K562 treated with DMSO at 1 percent for 4 hours (cell line): ENCODE results near the gene GK. TPM values are rescaled to one million over a fixed set of nuclear protein-coding genes. Genes with fewer than 3 reads are reported as not detected.

Experiments
- total RNA-seq: library from RNA; unstranded; fragments of 300-600 nt; gene quantifications from 2 replicates; pipeline ENCODE4 v1.2.3, GENCODE V29; 2022; ENCODE audit not compliant: insufficient read depth

GK gene
- total RNA-seq = 7.6 and 8.3 TPM in 2 replicates

DNA sequence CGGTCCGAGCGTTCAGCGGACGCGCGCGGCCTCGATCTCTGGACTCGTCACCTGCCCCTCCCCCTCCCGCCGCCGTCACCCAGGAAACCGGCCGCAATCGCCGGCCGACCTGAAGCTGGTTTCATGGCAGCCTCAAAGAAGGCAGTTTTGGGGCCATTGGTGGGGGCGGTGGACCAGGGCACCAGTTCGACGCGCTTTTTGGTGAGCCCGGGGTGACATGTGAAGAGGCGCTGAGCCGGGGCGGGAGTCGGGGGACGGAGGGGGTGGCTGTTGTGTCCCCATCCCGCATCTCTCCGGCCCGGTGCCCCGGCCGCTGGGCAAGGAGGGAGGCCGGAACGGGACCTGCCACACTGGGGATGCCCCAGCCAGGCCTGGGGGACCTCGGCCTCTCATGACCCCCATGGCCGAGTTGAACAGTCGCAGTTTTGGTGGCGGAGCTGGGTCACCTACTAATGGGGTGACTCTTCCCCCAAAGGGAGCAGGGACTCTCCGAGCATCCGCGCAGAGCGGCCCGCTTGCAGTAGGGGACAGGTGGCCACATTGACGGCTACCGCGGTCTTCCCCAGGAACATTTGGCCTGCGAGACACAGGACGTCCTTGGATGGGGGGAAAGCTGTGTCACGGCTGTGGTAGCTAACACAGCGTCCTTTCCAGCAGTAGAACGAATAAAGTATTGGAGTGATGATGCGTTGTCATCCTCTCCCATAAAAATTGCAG lies at the start of gene GK:
Gene GK (plus strand): TSS at position 9 of the 717 bp plus-strand sequence. CDS start 115 bp downstream, at position 124.

Other genes with a start within 250 kb of the GK start
- not detected in 2 replicates for gene TASL, start 75.7 kb upstream of the GK start, total RNA-seq
- gene TAB3, start 235.8 kb downstream of the GK start, total RNA-seq = 13.6 and 17.0 TPM in 2 replicates